Measurements from ENCODE around the gene GRIK4.
"Not testable (repeated sequence)": the region's sequence is repeated elsewhere in the genome, so short reads cannot be mapped to it uniquely, and the experiment has no call there.

The GRIK4 gene

GRCh38 chr11:120613264-120614226 is 102.0 kb downstream of the GRIK4 start:
- no peak overlapping the region for H3K27ac ChIP-seq (ENCODE audit: insufficient read depth, low read depth, low read length, poor library complexity, severe bottlenecking)
- H3K27me3 ChIP-seq (ENCODE audit: control insufficient read depth, insufficient read depth, low read length, poor library complexity, severe bottlenecking), result no peaks in the 10 kb centered on the region
- no peaks in the 10 kb centered on the region for H3K36me3 ChIP-seq (ENCODE audit: control insufficient read depth, insufficient read depth, low read length)
- no peak overlapping the region for H3K4me3 ChIP-seq (ENCODE audit: insufficient read depth, low read depth, low read length)
- 78 to 83% methylated on average over 6 of the region's 6 CpGs for WGBS, 2 experiments
- peaks cover 10% of the 10 kb centered on the region for H3K4me1 ChIP-seq (ENCODE audit: control insufficient read depth, insufficient read depth, low read length)
- no peaks in the 10 kb centered on the region for H3K9me3 ChIP-seq (ENCODE audit: control insufficient read depth, low read length)

GRCh38 chr11:120615391-120615790 is 103.8 kb downstream of the GRIK4 start:
- Histone ChIP-seq H3K4me3 (ENCODE audit: insufficient read depth, low read depth, low read length) (no peak overlapping the region), H3K27me3 (ENCODE audit: control insufficient read depth, insufficient read depth, low read length, poor library complexity, severe bottlenecking) (no peaks in the 10 kb centered on the region), H3K4me1 (ENCODE audit: control insufficient read depth, insufficient read depth, low read length) (peaks cover 3% of the 10 kb centered on the region), H3K36me3 (ENCODE audit: control insufficient read depth, insufficient read depth, low read length) (no peaks in the 10 kb centered on the region), H3K27ac (ENCODE audit: insufficient read depth, low read depth, low read length, poor library complexity, severe bottlenecking) (no peak overlapping the region), H3K9me3 (ENCODE audit: control insufficient read depth, low read length) (peaks cover 2% of the 10 kb centered on the region)
- 75 to 76% methylated on average over 2 of the region's 2 CpGs for WGBS, 2 experiments

DNA sequence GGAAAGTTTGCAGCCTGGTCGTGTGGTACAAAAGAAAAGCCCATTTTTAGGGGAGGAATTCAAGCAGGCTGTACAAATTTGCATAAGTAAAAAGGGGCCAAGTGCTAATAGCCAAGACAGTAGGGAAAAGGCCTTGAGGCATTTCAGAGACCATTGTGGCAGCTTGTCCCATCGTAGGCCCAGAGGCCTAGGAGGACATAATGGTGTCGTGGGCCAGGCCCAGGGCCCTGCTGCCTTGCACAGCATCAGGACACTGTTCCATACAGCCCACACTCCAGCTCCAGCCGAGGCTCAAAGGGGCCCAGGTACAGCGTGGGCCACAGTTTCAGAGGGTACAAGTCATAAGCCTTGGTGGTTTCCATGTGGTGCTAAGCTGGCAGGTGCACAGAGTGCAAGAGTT is 106.9 kb downstream of the GRIK4 start:
- H3K27ac ChIP-seq (ENCODE audit: insufficient read depth, low read depth, low read length, poor library complexity, severe bottlenecking), result no peak overlapping the region
- 92 to 93% methylated on average over 5 of the region's 5 CpGs for WGBS, 2 experiments
- no peaks in the 10 kb centered on the region for H3K27me3 ChIP-seq (ENCODE audit: control insufficient read depth, insufficient read depth, low read length, poor library complexity, severe bottlenecking)
- no peaks in the 10 kb centered on the region for H3K36me3 ChIP-seq (ENCODE audit: control insufficient read depth, insufficient read depth, low read length)
- no peak overlapping the region for H3K4me3 ChIP-seq (ENCODE audit: insufficient read depth, low read depth, low read length)
- H3K9me3 ChIP-seq (ENCODE audit: control insufficient read depth, low read length), result peaks cover 2% of the 10 kb centered on the region
- H3K4me1 ChIP-seq (ENCODE audit: control insufficient read depth, insufficient read depth, low read length), result peaks cover 3% of the 10 kb centered on the region

DNA sequence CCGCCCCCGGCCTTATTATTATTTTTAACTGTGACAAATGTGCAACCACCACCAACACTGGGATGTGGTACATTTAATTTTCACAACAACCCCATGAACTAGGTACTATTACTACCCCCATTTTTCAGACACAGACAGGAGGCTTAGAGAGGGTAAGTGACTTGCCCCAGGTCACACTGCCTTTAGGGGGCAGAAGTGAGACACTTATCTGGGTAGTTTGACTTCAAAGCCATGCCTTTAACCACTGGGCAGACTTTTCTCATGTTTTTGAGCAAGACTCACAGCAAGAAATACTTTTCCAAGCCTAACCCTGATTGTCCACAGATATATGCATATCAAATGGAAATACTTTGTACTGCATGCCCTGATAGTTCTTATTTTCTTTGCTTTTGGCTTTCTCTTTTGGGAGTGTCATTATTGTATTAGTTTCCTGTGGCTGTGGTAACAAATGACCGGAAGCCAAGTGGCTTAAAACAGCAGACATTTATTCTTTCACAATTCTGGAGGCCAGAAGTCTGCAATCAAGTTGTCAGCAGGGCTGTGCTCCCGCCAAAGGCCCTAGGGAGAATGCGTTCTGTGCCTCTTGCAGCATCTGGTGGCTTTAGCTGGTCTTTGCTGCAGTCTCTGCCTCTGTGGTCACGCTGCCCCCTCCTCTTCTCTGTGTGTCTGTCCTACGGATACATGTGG is 110.8 kb downstream of the GRIK4 start:
- H3K9me3 ChIP-seq (ENCODE audit: control insufficient read depth, low read length), result peaks cover 2% of the 10 kb centered on the region
- H3K4me1 ChIP-seq (ENCODE audit: control insufficient read depth, insufficient read depth, low read length), result no peaks in the 10 kb centered on the region
- no peak overlapping the region for H3K27ac ChIP-seq (ENCODE audit: insufficient read depth, low read depth, low read length, poor library complexity, severe bottlenecking)
- no peaks in the 10 kb centered on the region for H3K27me3 ChIP-seq (ENCODE audit: control insufficient read depth, insufficient read depth, low read length, poor library complexity, severe bottlenecking)
- no peaks in the 10 kb centered on the region for H3K36me3 ChIP-seq (ENCODE audit: control insufficient read depth, insufficient read depth, low read length)
- WGBS, 2 experiments, result 81 to 88% methylated on average over 7 of the region's 7 CpGs
- no peak overlapping the region for H3K4me3 ChIP-seq (ENCODE audit: insufficient read depth, low read depth, low read length)

DNA sequence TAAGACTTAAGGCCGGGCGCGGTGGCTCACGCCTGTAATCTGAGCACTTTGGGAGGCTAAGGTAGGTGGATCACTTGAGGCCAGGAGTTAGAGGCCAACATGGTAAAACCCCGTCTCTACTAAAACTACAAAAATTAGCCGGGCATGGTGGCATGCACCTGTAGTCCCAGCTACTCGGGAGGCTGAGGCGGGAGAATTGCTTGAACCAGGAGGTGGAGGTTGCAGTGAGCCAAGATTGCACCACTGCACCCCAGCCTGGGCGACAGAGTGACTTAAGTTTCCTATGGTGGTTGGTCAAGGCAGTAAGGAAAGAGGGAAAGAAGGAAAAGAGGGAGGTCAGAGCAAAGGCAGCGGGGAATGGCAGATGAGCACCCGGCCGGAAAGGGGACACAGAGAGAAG is 113.4 kb downstream of the GRIK4 start:
- H3K27me3 ChIP-seq (ENCODE audit: control insufficient read depth, insufficient read depth, low read length, poor library complexity, severe bottlenecking); H3K4me3 ChIP-seq (ENCODE audit: insufficient read depth, low read depth, low read length); H3K27ac ChIP-seq (ENCODE audit: insufficient read depth, low read depth, low read length, poor library complexity, severe bottlenecking); H3K36me3 ChIP-seq (ENCODE audit: control insufficient read depth, insufficient read depth, low read length); H3K9me3 ChIP-seq (ENCODE audit: control insufficient read depth, low read length); H3K4me1 ChIP-seq (ENCODE audit: control insufficient read depth, insufficient read depth, low read length): not testable (repeated sequence)
- WGBS, 2 experiments, result 90 to 92% methylated on average over 12 of the region's 12 CpGs

DNA sequence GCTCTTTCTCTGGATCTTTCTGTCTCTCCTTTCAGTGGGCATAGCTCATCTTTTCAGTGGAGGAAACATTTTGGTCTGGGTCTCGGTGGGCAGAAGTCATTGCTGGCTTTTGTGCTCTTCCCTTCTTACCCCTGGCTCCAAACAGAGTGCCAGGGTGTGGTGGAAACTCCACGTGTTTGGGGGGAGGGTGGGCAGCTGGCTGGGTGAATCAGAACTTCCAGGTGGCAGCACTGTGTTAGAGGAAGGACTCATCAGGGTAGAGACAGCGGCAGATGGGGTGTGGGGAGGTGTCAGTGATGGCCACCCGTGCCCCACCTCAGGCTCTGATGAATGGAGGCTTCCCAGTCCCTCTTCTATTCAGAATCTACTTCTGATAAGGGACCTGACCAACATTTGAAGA is 114.0 kb downstream of the GRIK4 start:
- H3K4me1 ChIP-seq (ENCODE audit: control insufficient read depth, insufficient read depth, low read length), result peaks cover 11% of the 10 kb centered on the region
- H3K27me3 ChIP-seq (ENCODE audit: control insufficient read depth, insufficient read depth, low read length, poor library complexity, severe bottlenecking), result no peaks in the 10 kb centered on the region
- H3K4me3 ChIP-seq (ENCODE audit: insufficient read depth, low read depth, low read length), result no peak overlapping the region
- no peak overlapping the region for H3K27ac ChIP-seq (ENCODE audit: insufficient read depth, low read depth, low read length, poor library complexity, severe bottlenecking)
- no peaks in the 10 kb centered on the region for H3K36me3 ChIP-seq (ENCODE audit: control insufficient read depth, insufficient read depth, low read length)
- WGBS, 2 experiments, result 68 to 76% methylated on average over 4 of the region's 4 CpGs
- no peaks in the 10 kb centered on the region for H3K9me3 ChIP-seq (ENCODE audit: control insufficient read depth, low read length)

DNA sequence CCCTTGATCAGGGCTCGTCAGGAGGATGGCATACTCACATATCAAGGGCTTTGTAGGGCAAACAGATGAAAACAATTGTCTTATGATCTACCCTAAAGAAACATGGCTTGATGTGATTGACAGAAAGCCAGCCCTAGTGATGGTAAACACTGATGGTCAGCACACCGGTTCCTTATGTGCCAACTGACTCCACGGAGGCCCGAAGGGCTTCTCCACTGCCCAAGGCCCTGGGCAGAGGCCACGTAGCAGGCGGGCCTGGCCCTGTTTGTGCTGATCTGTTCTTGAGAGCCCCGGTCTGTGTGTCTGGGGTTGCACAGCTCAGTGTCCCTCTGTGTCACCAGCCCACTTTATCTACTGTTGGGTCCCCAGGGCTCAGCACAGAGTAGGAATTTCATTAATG is 115.2 kb downstream of the GRIK4 start:
- no peaks in the 10 kb centered on the region for H3K9me3 ChIP-seq (ENCODE audit: control insufficient read depth, low read length)
- peaks cover 11% of the 10 kb centered on the region for H3K4me1 ChIP-seq (ENCODE audit: control insufficient read depth, insufficient read depth, low read length)
- WGBS, 2 experiments, result 93 to 95% methylated on average over 7 of the region's 7 CpGs
- no peak overlapping the region for H3K4me3 ChIP-seq (ENCODE audit: insufficient read depth, low read depth, low read length)
- no peak overlapping the region for H3K27ac ChIP-seq (ENCODE audit: insufficient read depth, low read depth, low read length, poor library complexity, severe bottlenecking)
- no peaks in the 10 kb centered on the region for H3K36me3 ChIP-seq (ENCODE audit: control insufficient read depth, insufficient read depth, low read length)
- H3K27me3 ChIP-seq (ENCODE audit: control insufficient read depth, insufficient read depth, low read length, poor library complexity, severe bottlenecking), result no peaks in the 10 kb centered on the region

DNA sequence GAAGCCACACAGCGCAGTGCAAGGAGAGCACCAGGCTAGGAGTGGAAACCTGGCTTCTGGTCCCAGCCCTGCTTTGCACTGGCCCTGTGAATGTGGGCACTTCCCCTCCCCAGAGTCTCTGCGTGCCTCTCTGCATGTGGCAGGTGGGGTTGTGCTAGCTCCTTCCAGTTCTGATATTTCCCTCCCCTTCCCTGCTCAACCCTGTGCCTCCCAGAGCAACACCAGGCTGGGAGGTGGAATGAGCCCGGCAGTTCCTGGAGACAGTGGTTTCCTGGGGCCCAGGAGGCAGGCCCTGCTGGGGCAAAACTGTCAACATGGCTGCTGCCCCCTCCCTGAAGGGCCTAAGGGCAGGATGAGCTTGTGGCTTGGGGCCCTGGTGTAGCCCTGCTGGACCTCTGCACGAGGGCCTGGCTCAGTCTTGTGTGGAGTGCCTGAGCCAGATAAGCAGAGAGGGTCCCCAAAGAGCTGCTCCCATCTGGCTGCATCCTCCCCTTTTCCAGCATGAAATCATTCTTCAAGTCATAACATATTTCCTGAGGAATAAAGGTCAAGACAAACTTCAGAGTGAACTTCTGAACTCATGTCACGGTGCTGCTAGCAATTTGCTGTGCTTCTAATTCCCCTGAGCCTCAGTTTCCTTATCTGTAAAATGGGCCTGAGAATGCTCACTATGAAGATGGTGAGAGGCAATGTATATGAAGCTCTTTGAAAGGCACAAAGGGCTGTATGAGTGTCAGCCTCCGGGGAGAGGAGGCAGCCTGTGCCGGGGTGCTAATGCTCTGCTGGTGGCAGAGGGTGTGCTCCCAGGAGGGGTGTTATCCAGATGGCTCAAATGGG is 116.0 kb downstream of the GRIK4 start:
- Histone ChIP-seq H3K4me3 (ENCODE audit: insufficient read depth, low read depth, low read length) (no peak overlapping the region), H3K4me1 (ENCODE audit: control insufficient read depth, insufficient read depth, low read length) (peaks cover 11% of the 10 kb centered on the region), H3K27me3 (ENCODE audit: control insufficient read depth, insufficient read depth, low read length, poor library complexity, severe bottlenecking) (no peaks in the 10 kb centered on the region), H3K27ac (ENCODE audit: insufficient read depth, low read depth, low read length, poor library complexity, severe bottlenecking) (no peak overlapping the region), H3K36me3 (ENCODE audit: control insufficient read depth, insufficient read depth, low read length) (no peaks in the 10 kb centered on the region), H3K9me3 (ENCODE audit: control insufficient read depth, low read length) (no peaks in the 10 kb centered on the region)
- WGBS, 2 experiments, result 82 to 87% methylated on average over 7 of the region's 7 CpGs

- Histone ChIP-seq H3K4me1 (ENCODE audit: control insufficient read depth, insufficient read depth, low read length) (peaks cover 14% of the 10 kb centered on the region), H3K4me3 (ENCODE audit: insufficient read depth, low read depth, low read length) (no peak overlapping the region), H3K36me3 (ENCODE audit: control insufficient read depth, insufficient read depth, low read length) (no peaks in the 10 kb centered on the region), H3K27me3 (ENCODE audit: control insufficient read depth, insufficient read depth, low read length, poor library complexity, severe bottlenecking) (peaks cover 9% of the 10 kb centered on the region), H3K27ac (ENCODE audit: insufficient read depth, low read depth, low read length, poor library complexity, severe bottlenecking) (no peak overlapping the region), H3K9me3 (ENCODE audit: control insufficient read depth, low read length) (no peaks in the 10 kb centered on the region)
- WGBS, 2 experiments, result 78% methylated on average over 13 of the region's 13 CpGs
Measured at GRCh38 chr11:120629407-120630080, 118.0 kb downstream of the GRIK4 start.
